Pancreas (tissue), 10 donors: ENCODE results near the gene CCSER1. TPM values are rescaled to one million over a fixed set of nuclear protein-coding genes. Genes with fewer than 3 reads are reported as not detected.

ENCODE experiments used
- ATAC-seq, 4 donors: fragments of 200-7000 bp; cut with Tn5 transposase; one replicate each; pipeline versions ENCODE4 v1.8.0 to v1.9.1; 2020; ENCODE audit warnings: mild to moderate bottlenecking in 4 of 4, moderate library complexity in 4 of 4
- DNase-seq, 6 donors: peaks; one replicate each; pipeline ENCODE4 v3.0.0-alpha.2; 2020
- FAIRE-seq: peaks from 2 replicates; lab custom pipeline; 2012; peaks lifted over from hg19 to GRCh38; lab: Jason Lieb, UNC
- H3K27ac ChIP-seq, 4 donors: fragments of 200-600 bp; sonication (generic); 1 replicate in 3 of 4; 2 replicates in 1 of 4; pipeline versions ENCODE4 v1.5.0 to v1.8.0; 2020
- H3K27me3 ChIP-seq, 4 donors: fragments of 200-600 bp; one replicate each; pipeline ENCODE4 v1.8.0; 2021
- H3K36me3 ChIP-seq, 3 donors: fragments of 200-600 bp; sonication (generic) in 1 of 3; one replicate each; pipeline versions ENCODE4 v1.5.0 to v1.8.0; 2020 to 2021
- H3K4me1 ChIP-seq, 3 donors: fragments of 200-600 bp; one replicate each; pipeline ENCODE4 v1.8.0; 2021
- H3K4me3 ChIP-seq, 4 donors: fragments of 200-600 bp; sonication (generic) in 2 of 4; one replicate each; pipeline versions ENCODE4 v1.5.0 to v1.8.0; 2020 to 2021
- H3K9me3 ChIP-seq, 4 donors: fragments of 200-600 bp; one replicate each; pipeline ENCODE4 v1.8.0; 2021
- WGBS, 2 donors: extraction: QIAGEN DNeasy Blood & Tissue Kit; methylation state at CpG; one replicate each; pipeline ENCODE4 v1.1.7; 2013; 5-methylcytosine and 5-hydroxymethylcytosine counted together
- intact Hi-C, 3 donors: fragments of 100-400 bp; cut with DNase I; formaldehyde crosslinking; loops; one replicate each; pipeline versions ENCODE4 v1.11.1 to v1.14.2; 2022
- polyA plus RNA-seq, 2 donors: library from polyadenylated mRNA; stranded (reverse); fragments of 200-250 nt; gene quantifications; one replicate each; pipeline ENCODE4 v1.2.3, GENCODE V29; 2013
- total RNA-seq, 6 donors: library from RNA; stranded (reverse); fragmentation: NEBNext Ultra II Directional in 4 of 6; extraction: Animal tissue kit (Norgen Biotek cat#: 25700) in 4 of 6; gene quantifications; one replicate each; pipeline versions ENCODE4 v1.2.1 to v1.2.4, GENCODE V29; 2021 to 2023
- TF ChIP-seq, protein P1 (sequence below), 4 donors: fragments of 200-600 bp; sonication (generic) in 3 of 4; IDR thresholded peaks; one replicate each; pipeline versions ENCODE4 v1.5.0 to v1.8.0; 2021; ENCODE audit warnings: antibody characterized with exemption in 4 of 4
- donor health status: healthy with polysubstance abuse.
- donor health status: DM: no; HTN: no; CAD: no; lungs with moderate emphysema.
- donor health status: DM: no; HTN: no; CAD: no.
- donor health status: control.
- donor health status: control.
- donor health status: Bipolar disorder and iron deficiency.
- donor health status: DM: yes; HTN: yes; CAD: no.
- donor health status: DM: no; HTN: no; CAD: no.
- donor health status: DM: no; HTN: no; CAD: no.
- donor health status: DM: yes; HTN: yes; CAD: no.

The CCSER1 gene
- total and polyA plus RNA-seq, 8 donors: 0.99 to 12.7 (median 5.1) TPM

GRCh38 chr4:90624781-90625180, 497.6 kb downstream of the CCSER1 start:
- no peak for FAIRE-seq
- no peak for DNase-seq
- no peak for ATAC-seq
- Histone ChIP-seq H3K9me3 (no peaks in the 10 kb centered on the region), H3K27ac (no peak overlapping the region), H3K4me3 (no peak overlapping the region), H3K36me3 (no peaks in the 10 kb centered on the region), H3K4me1 (no peaks in the 10 kb centered on the region), H3K27me3 (no peaks in the 10 kb centered on the region)
- intact Hi-C loops: no loop called here
- TF ChIP-seq, protein P1, sequence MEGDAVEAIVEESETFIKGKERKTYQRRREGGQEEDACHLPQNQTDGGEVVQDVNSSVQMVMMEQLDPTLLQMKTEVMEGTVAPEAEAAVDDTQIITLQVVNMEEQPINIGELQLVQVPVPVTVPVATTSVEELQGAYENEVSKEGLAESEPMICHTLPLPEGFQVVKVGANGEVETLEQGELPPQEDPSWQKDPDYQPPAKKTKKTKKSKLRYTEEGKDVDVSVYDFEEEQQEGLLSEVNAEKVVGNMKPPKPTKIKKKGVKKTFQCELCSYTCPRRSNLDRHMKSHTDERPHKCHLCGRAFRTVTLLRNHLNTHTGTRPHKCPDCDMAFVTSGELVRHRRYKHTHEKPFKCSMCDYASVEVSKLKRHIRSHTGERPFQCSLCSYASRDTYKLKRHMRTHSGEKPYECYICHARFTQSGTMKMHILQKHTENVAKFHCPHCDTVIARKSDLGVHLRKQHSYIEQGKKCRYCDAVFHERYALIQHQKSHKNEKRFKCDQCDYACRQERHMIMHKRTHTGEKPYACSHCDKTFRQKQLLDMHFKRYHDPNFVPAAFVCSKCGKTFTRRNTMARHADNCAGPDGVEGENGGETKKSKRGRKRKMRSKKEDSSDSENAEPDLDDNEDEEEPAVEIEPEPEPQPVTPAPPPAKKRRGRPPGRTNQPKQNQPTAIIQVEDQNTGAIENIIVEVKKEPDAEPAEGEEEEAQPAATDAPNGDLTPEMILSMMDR (IDR thresholded peaks at IDR 0.05): no peak
- WGBS, 2 donors: 69 to 77% methylated on average over 3 of the region's 3 CpGs

DNA sequence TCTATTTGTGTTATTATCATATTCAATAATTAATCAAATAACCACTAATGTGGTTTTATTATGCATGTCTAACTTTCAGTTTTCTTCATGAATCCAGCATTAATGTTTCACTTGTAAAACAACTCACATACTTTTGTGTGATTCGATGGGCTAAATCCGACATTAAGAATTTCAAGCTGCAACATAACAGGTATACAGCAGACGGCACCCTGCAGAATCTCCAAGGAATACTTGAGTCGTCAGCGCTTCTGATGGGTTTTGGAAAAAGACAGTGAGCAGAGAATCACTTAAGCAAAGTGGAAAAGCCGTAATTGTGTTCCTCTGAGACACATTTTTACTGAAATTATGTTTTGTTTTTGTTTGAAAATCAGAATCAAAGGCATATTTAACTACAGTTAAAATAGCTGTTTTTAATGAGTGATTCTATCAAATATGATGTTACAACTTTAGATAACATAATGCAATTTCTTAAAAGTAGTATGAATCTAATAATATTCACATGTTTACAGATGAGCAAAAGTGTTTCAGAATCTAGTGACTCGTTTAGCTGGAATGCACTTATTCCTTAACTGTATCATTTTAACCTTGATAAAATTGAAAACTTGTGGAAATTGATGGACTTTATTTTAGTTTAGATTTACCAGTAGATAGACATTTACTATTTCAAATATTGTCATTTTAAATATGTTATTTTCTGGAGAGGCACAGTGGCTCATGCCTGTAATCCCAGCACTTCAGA, 514.8 kb downstream of the CCSER1 start:
- FAIRE-seq (no peak), ATAC-seq (no peak), DNase-seq (no peak)
- TF ChIP-seq, protein P1 (IDR thresholded peaks at IDR 0.05): no peak
- no peaks in the 10 kb centered on the region for H3K27me3 ChIP-seq
- no peak overlapping the region for H3K4me3 ChIP-seq
- no peaks in the 10 kb centered on the region for H3K4me1 ChIP-seq
- H3K27ac ChIP-seq: no peak overlapping the region
- no peaks in the 10 kb centered on the region for H3K9me3 ChIP-seq
- intact Hi-C loops: no loop called here
- no peaks in the 10 kb centered on the region for H3K36me3 ChIP-seq
- WGBS, 2 donors: 86 to 87% methylated on average over 7 of the region's 7 CpGs

DNA sequence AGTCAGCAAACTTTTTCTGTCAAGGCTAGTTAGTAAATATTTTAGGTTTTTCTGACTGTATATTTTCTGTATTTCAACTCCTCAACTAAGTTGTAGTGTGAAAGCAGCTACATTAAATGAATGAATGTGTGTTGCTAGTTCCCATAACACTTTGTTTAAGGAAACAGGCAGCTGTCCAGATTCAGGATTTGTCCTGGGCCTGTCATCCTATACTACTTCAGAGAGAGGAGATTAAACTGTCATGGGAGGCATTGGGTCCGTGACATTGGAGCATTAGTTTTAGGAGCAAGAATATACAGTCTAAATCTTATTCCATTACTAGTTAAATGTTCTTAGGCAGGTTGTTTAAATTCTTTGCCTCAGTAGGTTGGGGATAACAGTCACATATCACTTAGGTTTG, 516.0 kb downstream of the CCSER1 start:
- TF ChIP-seq, protein P1 (IDR thresholded peaks at IDR 0.05): no peak

GRCh38 chr4:90648311-90648710, 521.1 kb downstream of the CCSER1 start:
- no peaks in the 10 kb centered on the region for H3K27me3 ChIP-seq
- H3K4me1 ChIP-seq: no peaks in the 10 kb centered on the region
- no peak for DNase-seq
- TF ChIP-seq, protein P1 (IDR thresholded peaks at IDR 0.05): no peak
- no peak overlapping the region for H3K27ac ChIP-seq
- FAIRE-seq: no peak
- H3K36me3 ChIP-seq: no peaks in the 10 kb centered on the region
- no peaks in the 10 kb centered on the region for H3K9me3 ChIP-seq
- H3K4me3 ChIP-seq: no peak overlapping the region
- intact Hi-C loops: no loop called here
- no peak for ATAC-seq

More for the DNA sequence above, 516.0 kb downstream of the CCSER1 start:
- intact Hi-C loops: no loop called here
- ATAC-seq (no peak), FAIRE-seq (no peak), DNase-seq (no peak)
- Histone ChIP-seq H3K36me3 (no peaks in the 10 kb centered on the region), H3K4me1 (no peaks in the 10 kb centered on the region), H3K4me3 (no peak overlapping the region), H3K27me3 (no peaks in the 10 kb centered on the region), H3K9me3 (no peaks in the 10 kb centered on the region), H3K27ac (no peak overlapping the region)
- 92 to 96% methylated on average over 1 of the region's 1 CpG for WGBS, 2 donors

- FAIRE-seq (no peak), DNase-seq (no peak), ATAC-seq (no peak)
- 73 to 74% methylated on average over 2 of the region's 2 CpGs for whole genome bisulfite sequencing, 2 donors
- no peak overlapping the region for H3K27ac ChIP-seq
- no peaks in the 10 kb centered on the region for H3K36me3 ChIP-seq
- TF ChIP-seq, protein P1 (IDR thresholded peaks at IDR 0.05): no peak
- intact Hi-C loops: no loop called here
- no peaks in the 10 kb centered on the region for H3K4me1 ChIP-seq
- H3K27me3 ChIP-seq: no peaks in the 10 kb centered on the region
- H3K4me3 ChIP-seq: no peak overlapping the region
- no peaks in the 10 kb centered on the region for H3K9me3 ChIP-seq
Measured at GRCh38 chr4:90648791-90649190, 521.6 kb downstream of the CCSER1 start.
